PFSK-1 (cell line): ENCODE data around the gene ZNF530.

Experiments
- POLR2AphosphoS5 ChIP-seq: IDR thresholded peaks from 2 replicates; pipeline ENCODE4 v1.6.1; 2012; ENCODE audit warnings: low read depth, mild to moderate bottlenecking, control low read depth, low read length, moderate library complexity
- REST ChIP-seq, 2 experiments: IDR thresholded peaks; 2 replicates each; pipeline versions ENCODE4 v1.6.1 to v1.8.0; 2011 to 2012; ENCODE audit warnings: low read depth in 2 of 2, low read length in 2 of 2, control low read depth in 1 of 2, inconsistent platforms in 1 of 2, mild to moderate bottlenecking in 1 of 2, moderate library complexity in 1 of 2; ENCODE audit not compliant: insufficient read depth in 1 of 2
- SIN3A ChIP-seq: IDR thresholded peaks from 2 replicates; pipeline ENCODE4 v1.6.1; 2012; ENCODE audit warnings: mild to moderate bottlenecking, low read length, moderate library complexity, borderline replicate concordance; ENCODE audit not compliant: insufficient read depth
- TAF1 ChIP-seq: IDR thresholded peaks from 2 replicates; pipeline ENCODE4 v1.6.1; 2012; ENCODE audit warnings: low read length, control low read depth, borderline replicate concordance; ENCODE audit not compliant: insufficient read depth

- TF ChIP-seq POLR2AphosphoS5 (no peak), REST (IDR thresholded peaks at IDR 0.05; ENCODE audit: insufficient read depth in 1 of 2, low read depth in 2 of 2, low read length in 2 of 2) (no peak), SIN3A (no peak), TAF1 (no peak)
These were observed 23.4 kb downstream of the ZNF530 start for GRCh38 chr19:57623091-57623490.
